Fibroblast of upper back skin (primary cell): ENCODE measurements around the gene ID1.
"Not testable (repeated sequence)": the region's sequence is repeated elsewhere in the genome, so short reads cannot be mapped to it uniquely, and the experiment has no call there.

Experiments
- DNase-seq: peaks from one replicate; pipeline ENCODE4 v3.0.0-alpha.2; 2013

Gene ID1

DNA sequence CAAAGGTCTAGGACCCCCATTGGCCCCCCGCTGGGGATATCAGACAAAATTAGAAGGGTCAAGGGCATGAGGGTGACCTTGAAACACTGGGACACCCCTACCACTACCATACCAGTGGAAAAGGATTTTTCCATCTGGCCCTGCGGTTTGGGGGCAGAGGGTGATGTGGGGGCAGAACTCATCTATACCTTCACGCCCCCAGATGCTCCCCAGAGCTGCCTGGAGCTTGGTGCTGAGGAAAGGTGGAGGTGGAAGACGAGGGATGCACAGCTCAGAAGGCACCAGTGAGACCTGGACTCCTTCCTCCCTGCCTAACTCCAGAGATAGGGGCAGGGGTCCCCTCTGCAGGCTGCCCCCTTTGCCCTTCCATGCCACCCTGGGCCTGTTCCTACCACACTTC lies 33.7 kb downstream of the ID1 start:
- no peak for DNase-seq

DNA sequence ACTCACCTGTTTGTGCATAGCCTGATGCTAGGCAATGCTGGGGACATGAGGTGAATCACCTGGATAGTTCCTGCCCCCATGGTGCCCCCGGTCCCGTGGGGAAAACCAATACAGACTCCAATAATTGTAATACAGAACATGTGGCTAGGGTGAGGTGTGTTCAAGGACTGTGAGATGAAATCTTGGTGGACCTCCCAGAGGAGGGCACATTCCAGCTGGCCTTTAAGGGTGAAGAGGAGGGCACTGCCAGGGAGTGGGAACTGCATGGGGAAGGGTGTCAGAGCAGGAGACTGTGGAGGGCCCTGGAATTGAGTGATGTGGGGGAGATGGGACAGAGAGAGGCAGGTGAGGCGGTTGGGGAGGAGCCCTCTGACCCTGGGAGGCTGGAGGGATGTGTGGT lies 35.2 kb downstream of the ID1 start:
- no peak for DNase-seq

DNA sequence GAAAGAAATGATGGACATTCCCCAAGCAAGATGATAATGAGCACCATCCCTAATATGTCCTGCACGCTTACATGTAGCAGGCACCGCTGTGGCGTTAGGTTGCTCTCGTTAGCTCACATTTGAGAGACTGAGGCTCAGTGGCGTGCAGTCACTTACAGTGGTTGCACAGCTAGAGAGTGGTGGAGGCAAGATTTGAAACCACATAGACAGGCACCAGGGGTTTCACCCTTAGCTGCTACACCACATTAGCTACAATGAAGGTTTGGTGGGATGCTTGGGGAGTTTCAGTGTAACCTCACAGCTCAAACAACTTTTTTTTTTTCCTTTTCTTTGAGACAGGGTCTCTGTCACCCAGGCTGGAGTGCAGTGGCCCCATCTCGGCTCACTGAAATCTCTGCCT lies 36.3 kb downstream of the ID1 start:
- no peak for DNase-seq

DNA sequence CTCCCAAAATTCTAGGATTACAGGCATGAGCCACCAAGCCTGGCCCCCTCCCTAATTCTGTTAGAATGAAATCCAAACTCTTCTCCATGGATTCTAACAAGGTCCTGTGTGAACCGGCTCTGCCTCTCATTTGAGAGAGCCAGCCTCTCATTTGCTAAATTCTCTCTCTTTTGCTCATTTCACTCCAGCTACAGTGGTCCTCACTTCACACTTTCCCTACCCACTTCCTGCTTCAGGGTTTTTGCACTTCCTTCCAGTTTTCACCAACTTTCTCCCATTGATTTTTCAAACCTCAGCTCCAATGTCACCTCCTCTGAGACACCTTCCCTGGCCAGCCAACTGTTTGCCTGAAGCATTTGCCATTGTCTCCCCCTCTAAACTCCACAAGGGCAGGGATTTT lies 37.7 kb downstream of the ID1 start:
- DNase-seq: no peak

DNA sequence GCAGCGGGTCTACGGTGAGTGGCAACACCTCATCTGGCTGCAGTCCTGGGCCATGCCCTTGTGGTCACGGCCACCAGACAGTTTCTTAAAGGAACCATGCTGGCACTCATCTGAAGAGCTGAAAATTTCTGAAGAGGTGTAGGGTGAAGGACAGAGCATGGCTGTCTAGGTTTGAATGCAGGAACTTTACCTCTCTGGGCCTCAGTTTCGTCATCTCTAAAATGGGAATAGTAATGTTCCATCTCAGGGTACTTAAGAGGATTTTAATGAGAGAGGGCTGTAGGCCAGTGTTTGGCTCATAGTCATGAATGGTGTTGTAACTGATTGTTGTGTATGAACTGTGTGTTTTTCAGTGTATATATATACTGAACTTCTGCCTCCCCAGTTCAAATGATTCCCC lies 38.4 kb downstream of the ID1 start:
- no peak for DNase-seq

DNA sequence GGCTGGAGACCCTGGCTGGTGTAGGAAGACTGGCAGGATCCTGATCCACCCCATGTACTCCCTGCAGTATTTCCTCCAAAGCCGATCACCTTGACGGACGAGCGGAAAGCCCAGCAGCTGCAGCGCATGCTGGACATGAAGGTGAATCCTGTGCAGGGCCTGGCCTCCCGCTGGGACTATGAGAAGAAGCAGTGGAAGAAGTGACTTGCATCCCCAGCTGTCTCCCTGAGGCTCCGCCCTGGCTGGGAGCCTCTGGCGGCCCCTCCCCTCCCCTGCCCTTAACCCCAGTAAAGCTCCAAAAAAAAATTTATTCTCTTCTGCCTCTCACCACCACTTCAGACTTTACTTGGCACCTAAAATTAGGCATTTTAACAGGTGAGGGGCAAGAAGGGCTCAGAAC lies 39.6 kb downstream of the ID1 start:
- no peak for DNase-seq

DNA sequence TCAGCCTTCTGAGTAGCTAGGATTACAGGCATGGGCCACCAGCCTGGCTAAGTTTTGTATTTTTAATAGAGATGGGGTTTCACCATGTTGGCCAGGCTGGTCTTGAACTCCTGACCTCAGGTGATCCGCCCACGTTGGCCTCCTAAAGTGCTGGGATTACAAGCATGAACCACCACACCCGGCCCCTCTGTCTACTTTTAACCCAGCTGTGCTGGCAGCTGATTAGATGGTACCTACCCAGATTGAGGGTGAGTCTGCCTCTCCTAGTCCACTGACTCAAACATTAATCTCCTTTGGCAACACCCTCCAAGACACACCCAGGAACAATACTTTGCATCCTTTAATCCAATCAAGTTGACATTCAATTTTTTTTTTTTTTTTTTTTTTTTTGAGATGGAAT lies 43.0 kb downstream of the ID1 start:
- DNase-seq: not testable (repeated sequence)

DNA sequence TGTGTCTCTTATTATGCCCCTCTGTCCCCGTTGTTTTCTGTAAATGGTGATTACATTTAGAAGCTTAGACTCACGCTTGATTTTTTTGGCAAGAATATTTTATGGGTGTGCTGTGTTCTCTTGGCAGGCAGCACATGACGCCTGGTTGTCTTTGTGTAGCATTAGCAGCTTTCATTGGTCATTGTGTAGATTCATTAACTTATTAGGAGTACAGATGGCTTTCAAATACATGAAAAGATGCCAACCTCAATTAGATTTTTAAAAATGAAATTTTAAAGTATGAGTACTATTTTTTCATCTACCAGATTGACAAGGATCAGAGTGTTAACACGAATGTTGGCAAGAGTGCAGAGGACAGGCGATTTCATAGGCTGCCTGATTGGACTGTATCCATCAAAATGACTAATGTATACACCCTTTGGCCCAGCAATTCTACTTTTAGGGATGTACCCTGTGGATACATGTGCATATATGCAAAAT lies 47.9 kb downstream of the ID1 start:
- peak; percentile 59 for DNase-seq

DNA sequence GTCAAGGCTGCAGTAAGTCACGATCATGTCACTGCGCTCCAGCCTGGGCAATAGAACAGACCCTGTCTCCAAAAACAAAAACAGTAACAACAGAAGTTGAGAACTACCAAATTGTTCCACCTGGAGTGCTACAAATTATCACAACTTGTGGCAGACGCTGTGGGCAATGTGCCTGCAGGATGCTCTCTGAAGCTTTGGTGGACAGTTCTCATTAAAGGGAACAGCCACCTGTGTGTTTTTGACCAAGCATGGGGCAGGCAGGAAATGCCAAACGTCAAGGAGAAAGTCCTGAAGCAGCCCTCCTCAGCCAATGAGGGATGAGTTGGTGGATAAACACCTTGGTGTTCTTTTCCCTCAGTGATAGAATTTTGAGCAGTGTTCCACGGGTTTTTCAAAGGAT lies 48.5 kb downstream of the ID1 start:
- no peak for DNase-seq

DNA sequence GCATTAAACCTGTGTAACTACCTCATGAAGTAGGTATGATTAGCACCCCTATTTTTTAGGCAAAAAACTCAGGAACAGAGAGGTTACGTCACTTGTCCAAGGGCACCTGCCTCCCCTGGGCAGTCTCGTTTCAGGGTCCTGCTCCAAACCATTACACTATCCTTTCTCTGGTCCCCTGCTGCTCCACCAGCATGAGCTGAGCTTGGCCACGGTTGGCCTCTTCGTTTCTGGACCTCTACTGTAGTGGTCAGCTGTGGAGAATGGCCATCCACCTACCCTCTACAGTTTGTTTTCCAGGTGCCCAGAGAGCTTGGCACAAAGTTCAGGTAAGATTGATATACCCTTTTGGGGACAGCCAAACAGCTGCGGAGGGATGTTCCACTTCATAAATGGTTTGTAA lies 49.4 kb downstream of the ID1 start:
- DNase-seq: no peak
